DND-41 (cell line): ENCODE results near the gene LMOD3.

Source experiments
- EZH2 ChIP-seq: IDR thresholded peaks from 3 replicates; pipeline ENCODE4 v1.6.1; 2012; ENCODE audit warnings: borderline replicate concordance, low read depth, mild to moderate bottlenecking, moderate library complexity, low read length, inconsistent platforms; ENCODE audit not compliant: severe bottlenecking
- TF ChIP-seq, protein P1 (sequence below): IDR thresholded peaks from 2 replicates; pipeline ENCODE4 v1.5.1; 2012; ENCODE audit warnings: borderline replicate concordance, low read length, moderate library complexity, mild to moderate bottlenecking; ENCODE audit not compliant: poor library complexity, severe bottlenecking; ENCODE audit errors: extremely low read depth

- TF ChIP-seq, protein P1, sequence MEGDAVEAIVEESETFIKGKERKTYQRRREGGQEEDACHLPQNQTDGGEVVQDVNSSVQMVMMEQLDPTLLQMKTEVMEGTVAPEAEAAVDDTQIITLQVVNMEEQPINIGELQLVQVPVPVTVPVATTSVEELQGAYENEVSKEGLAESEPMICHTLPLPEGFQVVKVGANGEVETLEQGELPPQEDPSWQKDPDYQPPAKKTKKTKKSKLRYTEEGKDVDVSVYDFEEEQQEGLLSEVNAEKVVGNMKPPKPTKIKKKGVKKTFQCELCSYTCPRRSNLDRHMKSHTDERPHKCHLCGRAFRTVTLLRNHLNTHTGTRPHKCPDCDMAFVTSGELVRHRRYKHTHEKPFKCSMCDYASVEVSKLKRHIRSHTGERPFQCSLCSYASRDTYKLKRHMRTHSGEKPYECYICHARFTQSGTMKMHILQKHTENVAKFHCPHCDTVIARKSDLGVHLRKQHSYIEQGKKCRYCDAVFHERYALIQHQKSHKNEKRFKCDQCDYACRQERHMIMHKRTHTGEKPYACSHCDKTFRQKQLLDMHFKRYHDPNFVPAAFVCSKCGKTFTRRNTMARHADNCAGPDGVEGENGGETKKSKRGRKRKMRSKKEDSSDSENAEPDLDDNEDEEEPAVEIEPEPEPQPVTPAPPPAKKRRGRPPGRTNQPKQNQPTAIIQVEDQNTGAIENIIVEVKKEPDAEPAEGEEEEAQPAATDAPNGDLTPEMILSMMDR: no peak
- no peak for TF ChIP-seq EZH2
Observed at GRCh38 chr3:69085168-69085832, 37.1 kb downstream of the LMOD3 start.
